ENCODE results near the gene ADAMTS15.

ADAMTS15 gene, protein sequence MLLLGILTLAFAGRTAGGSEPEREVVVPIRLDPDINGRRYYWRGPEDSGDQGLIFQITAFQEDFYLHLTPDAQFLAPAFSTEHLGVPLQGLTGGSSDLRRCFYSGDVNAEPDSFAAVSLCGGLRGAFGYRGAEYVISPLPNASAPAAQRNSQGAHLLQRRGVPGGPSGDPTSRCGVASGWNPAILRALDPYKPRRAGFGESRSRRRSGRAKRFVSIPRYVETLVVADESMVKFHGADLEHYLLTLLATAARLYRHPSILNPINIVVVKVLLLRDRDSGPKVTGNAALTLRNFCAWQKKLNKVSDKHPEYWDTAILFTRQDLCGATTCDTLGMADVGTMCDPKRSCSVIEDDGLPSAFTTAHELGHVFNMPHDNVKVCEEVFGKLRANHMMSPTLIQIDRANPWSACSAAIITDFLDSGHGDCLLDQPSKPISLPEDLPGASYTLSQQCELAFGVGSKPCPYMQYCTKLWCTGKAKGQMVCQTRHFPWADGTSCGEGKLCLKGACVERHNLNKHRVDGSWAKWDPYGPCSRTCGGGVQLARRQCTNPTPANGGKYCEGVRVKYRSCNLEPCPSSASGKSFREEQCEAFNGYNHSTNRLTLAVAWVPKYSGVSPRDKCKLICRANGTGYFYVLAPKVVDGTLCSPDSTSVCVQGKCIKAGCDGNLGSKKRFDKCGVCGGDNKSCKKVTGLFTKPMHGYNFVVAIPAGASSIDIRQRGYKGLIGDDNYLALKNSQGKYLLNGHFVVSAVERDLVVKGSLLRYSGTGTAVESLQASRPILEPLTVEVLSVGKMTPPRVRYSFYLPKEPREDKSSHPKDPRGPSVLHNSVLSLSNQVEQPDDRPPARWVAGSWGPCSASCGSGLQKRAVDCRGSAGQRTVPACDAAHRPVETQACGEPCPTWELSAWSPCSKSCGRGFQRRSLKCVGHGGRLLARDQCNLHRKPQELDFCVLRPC
- total RNA-seq, result 0 to 0.04 reads per million in 2 donors

DNA sequence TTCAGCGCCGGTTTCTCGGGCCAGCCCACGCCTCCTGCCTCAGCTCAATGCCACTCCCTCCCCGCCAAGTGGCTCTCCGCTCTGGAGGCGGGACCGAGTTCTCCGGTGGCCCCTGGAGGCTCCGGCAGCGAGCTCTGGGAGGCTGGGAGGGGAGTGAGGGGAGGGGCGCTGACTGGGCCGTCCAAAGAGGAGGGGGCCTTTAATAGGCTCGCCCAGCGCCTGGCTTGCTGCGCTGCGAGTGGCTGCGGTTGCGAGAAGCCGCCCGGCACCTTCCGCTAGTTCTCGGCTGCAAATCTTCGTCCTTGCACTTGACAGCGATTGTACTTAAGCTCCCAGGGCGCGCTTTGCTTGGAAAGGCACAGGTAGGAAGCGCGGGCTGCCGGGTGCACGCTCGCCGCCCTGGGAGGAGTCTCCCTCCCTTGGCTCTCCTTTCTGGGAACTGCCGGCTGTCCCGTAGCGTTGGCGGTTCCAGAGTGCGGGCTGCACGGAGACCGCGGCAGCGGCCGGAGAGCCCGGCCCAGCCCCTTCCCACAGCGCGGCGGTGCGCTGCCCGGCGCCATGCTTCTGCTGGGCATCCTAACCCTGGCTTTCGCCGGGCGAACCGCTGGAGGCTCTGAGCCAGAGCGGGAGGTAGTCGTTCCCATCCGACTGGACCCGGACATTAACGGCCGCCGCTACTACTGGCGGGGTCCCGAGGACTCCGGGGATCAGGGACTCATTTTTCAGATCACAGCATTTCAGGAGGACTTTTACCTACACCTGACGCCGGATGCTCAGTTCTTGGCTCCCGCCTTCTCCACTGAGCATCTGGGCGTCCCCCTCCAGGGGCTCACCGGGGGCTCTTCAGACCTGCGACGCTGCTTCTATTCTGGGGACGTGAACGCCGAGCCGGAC lies at the start of gene ADAMTS15:
ADAMTS15 (plus strand) TSS at position 230 of the 894 bp plus-strand sequence; CDS start at position 559, 329 bp downstream.
- DNase-seq, result no peak

DNA sequence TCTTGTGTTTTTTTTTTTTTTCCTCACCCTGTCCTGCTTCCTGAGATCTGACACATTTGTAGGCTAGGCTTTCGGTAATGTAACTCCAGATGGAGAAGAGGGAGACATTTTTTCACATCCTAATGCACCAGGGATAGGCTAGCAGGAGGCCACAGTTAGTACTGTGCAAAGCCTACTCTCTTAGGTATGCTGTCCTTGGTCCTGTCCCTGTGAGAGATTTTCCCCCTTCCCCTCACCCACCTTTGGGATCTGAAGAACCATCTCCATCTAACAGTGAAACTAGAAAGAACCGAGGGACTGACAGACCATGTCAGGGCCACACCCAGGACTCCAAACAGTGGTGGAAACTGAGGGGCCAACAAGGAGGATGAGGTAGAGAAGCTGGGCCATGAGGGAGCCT lies 49.2 kb upstream of the ADAMTS15 start:
- no peak for DNase-seq

DNA sequence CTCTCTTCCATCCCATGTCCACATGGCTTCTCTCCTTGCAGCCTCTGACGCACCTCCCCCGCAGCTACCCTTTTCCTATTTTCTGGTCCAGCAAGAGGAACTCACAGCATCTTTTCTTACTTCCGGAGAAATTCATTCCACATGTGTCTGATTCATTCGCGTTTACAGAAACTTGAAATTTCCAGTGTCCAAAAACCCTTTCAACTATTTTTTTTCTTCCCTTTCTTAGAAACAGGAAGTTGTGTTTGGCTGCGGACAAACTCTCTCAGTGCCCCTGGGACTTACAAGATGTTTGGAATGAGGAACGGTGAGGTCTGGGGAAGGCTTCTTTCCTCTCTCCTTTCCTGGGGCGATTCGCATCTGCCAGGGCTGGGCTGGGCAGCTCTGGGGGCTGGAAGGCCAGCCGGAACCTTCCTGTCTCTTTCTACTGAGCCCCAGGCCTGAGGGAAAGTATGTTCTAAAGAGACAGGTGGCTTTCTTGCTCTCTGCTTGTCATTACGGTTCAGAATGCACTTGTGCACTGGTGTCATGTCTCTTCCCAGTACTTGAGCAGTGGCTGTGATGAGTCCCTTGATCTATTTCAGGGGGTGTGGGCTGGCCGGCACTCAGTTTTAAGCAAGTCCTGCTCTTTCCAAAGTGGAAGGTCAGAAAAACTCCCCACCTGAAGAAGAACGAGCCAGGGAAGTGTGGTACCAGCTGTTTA lies 47.5 kb upstream of the ADAMTS15 start:
- no peak for DNase-seq

DNA sequence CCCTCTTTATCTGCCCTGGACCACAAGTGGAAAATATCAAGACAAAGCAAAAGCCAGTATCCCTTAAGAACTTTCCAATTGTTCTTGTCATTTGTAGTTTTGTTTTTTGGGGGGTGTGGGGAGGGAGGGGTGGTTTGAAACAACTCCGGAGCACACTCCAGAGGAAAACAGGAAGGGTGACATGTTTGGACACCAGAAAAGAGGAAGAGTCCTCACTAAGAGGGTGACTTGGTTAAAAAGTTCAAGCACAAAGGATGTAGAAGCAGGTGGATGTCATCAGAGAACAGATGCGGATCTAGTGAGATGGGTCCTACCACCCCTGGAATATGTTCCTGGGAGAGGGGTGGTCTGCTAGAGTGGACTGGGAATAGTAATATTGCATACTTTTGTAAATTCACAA lies 45.9 kb upstream of the ADAMTS15 start:
- DNase-seq, result no peak

DNA sequence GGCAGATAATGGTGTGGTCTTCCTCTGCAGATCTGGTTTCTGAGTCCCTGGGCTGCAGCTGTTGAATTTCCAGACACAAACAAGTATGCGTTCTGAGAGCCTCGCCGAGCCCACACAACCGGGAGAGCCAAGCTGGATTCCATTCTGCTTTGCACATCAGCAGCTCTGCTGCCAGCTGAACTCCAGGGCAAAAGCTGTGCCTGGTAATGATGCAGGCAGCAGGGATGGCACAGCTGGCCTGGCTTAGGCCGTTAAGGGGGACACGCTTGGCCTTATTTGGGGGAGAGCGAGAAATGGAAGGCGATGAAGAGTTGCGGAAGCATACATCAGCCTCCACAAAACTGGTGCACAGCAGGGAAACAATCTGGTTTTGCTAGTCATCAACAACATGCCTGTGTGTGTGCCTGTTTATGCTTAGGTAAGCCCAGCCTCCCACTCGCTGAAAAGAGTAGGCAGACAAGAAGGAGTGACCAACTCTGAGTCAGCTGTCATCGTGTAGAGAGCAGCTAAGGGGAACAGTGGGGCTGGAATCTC lies 45.1 kb upstream of the ADAMTS15 start:
- DNase-seq, result no peak

DNA sequence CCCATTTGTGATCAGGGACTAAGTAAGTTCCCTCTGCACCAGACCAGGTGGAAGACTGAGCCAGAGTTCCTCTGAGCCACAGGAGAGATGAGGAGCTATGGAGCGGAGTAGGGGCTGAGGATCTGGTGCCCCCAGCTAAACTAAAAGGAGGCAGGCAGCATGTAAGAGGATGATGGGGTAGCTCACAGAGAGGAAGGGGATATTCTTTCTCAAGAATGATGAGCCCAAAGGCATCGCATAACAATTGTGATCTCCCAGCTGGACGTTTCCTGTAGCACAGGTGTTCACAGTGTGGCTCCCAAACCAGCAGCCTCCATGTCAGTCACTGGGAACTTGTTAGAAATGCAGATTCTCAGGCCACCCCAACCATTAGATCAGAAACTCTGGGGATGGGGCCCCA lies 44.5 kb upstream of the ADAMTS15 start:
- no peak for DNase-seq

DNA sequence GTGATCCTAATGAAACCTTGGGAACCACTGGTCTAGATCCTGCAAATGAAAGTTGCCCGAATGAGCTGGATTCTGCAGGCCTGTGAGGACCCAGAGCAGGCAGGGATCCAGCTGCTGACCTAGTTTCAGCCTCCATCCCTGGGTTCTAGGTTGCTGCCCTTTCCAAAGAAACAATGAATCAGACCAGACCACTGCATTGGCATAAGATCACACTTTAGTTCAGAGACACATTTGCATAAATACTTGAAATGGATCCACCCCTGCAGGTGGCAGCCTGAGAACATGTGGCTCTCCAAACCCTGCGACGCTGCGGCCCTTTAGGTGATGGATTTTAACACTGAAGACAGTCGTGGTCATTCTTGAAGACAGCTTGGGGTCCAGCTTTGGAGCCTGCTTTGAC lies 43.7 kb upstream of the ADAMTS15 start:
- DNase-seq, result no peak

DNA sequence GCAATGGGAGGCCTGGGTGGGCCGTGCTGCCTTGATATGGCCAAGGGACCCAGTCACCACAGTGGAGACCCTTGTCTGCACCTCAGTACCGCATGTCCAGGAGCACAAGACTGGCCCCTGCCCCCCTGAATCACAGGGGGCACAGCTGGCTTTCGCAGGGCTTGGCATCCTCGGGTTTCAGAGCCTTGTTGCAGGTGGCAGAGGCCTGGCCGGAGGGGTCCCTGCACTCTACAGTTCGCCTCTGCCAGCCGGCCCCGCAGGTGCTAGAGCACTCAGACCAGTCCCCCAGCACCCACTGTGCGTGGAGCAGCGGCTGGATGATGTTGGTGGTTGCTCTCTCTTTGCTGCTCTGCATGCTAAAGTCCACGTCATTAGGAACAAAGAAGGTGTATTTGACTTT lies 43.0 kb upstream of the ADAMTS15 start:
- no peak for DNase-seq

DNA sequence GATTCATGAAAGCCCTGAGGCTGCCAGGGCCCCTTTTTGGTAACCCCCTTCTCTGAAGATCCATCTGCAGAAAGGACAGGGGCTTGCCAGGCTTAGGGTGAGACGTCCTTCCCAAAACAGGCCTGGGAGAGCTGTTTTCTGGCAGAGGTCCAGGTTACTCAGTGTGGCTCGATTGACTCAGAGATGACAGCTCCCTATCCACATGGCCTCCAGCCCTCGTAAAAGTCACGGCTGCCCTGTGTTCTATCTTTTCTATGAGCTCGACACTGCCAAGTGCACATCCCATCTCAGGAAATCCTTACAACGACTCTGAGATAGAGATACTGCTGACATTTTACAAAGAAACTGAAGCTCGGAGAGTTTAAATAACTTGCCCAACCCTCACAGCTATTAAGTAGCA lies 40.5 kb upstream of the ADAMTS15 start:
- no peak for DNase-seq

DNA sequence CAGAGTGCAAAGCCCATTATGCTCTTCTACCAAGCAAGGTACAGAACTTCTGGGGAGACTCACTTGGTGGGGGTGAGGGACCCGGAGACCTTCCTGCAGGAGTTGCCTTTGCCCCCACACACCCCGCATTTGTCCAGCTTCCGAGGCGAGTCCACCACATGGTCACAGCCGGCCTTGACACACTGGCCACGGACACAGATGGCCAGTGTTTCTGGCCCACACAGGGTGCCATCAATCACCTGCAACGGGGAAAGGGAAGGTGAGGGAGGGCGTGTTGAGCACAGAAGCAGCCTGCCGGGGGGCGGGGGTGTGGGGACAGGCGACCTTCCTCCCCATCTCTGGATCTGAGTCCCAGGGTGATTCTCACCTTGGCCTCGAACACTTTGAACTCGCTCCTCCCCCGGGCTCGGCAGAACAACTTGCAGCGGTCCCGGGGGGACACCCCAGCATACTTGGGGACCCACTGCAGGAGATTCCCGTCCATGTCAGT lies 40.0 kb upstream of the ADAMTS15 start:
- no peak for DNase-seq

DNA sequence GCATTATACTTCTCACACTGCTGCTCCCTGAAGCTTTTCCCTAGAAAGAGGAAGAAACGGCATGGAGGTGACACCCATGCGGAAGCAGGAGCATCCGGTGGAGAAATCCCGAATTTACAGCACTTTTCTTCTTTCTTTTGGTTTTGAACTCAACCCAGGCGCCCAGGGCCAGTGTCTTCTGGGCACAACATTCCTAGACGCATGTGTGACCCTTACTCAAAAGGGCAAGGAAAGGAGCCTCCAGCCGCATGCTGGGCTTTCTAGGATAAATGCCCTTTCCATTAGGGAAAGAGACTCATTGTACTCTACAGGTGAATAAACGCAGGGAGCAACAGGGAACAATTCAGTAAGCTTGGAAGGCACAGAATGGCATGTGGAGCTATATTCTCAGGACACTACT lies 39.5 kb upstream of the ADAMTS15 start:
- no peak for DNase-seq

DNA sequence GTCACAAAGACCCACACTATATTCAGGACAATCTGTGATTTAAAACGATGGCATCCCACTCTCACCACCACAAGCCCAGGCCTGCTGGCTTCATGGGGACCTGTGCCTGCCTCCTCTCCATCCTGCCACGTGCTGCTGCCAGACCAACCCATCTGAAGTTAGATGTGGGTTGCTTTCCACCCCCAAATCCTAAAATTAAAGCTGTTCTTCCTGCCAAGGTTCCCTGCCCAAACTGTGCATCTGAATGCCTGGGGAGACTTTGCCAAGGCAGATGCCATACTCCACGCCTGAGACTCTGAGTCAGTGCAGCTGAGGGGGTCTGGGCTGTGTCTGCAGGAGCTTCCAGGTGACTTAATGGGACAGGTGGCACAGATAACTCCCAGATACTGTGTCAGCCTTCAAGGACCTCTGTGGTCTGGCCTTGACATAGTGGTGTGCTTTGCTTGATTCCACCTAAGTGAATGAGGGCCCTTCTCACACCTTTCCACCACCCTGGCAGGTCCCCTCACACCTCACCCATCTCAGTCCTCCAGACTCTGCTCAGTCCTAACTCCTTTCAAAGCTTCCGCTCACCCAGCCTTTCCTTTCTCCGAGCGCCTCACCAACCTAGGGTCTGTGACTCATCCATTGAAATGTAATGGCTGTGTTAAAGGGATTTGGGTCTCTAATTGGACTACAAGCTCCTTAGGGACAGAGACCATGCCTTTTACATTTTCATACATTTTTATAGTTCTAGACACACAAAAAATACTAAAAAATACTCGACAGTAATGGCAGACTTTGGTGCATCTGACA lies 38.7 kb upstream of the ADAMTS15 start:
- no peak for DNase-seq

DNA sequence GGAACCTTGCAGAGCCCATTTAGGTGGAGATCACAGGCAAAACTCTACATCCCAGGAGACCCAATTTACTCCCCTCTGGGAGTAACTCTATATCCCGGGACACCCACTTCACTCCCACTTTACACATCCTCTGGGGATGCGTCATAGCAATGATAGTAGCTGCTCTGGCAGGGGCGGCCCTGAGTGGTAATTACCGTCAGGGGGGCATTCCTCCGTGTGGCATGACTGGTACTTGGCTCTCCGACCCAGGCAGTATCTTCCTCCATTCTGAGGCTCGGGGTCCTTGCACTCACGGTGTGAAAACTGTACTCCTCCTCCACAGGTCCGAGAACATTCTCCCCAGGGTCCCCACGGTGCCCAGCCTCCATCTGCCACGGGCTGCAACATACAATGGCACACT lies 37.2 kb upstream of the ADAMTS15 start:
- no peak for DNase-seq

DNA sequence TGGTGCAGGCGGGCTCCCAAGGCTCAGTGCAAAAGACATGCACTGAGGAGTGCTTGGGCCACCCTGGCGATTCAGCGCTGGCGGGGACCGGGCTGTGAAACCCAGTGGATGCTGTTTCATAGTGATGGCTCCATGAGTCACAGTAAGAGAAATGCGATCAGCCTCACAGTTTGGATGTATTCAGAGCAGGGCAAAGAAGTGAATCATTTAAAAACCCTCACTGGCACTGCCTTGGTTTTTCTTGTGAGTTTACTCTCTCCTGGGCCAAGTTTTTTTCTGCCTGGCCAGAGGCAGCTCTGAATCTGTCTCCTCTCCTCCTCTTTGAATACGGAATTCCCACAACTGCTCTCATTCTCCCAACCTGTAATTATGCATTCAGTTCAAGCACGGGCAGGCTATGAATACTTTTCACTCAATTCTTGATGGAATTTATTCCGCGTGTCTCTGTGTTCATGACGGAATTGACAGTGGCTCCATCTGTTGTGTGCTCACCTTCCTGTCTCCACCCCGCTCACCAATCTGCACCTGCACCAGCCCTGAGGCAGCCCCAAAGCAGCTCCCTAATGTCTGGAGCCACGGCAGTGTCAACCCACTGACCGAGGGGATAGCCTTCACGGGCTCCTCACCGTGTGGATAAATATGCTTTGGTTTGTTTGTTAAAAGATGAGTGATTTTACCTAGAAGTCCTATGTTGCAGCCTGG lies 34.9 kb upstream of the ADAMTS15 start:
- DNase-seq, result no peak

DNA sequence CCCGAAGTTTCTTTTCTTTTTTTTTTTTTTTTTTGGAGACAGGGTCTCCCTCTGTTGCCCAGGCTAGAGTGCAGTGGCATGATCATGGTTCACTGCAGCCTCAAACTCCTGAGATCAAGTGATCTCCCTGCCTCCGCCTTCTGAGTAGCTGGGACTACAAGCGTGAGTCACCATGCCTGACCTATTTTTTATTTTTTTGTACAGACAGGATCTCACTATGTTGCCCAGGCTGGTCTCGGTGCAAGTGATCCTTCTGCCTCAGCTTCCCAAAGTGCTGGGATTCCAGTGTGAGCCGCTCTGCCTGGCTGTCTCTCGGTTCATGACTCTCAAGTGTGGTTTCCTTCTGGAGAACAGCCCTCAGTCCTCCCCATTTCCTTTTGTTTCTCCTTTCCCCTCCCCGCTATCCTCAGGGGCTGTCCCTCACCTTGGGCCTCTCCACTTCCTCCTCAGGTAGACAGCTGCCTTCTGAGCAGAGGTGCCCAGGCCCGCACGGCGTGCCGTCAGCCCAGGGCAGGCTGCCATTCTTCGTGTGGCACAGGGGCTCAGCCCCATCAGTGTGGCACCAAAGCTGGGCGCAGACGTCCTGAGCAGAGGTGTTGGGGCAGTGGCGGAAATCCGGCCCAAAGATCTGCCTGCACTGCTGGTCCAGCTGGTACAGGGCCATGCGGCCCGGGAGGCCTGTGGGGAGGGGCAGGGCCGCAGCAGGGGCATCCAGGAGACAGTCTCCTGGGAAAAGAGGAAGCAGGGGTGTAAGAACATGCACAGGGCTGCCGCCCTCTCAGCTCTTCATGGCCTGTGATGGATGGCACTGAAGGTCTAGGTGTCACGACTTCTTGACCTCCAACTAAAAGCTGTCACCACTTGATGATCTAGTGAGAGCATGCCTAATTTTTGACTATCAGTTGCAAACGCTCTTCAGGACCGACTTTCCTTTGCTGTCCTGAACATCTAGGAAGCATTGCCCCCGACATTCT lies 34.1 kb upstream of the ADAMTS15 start:
- no peak for DNase-seq

DNA sequence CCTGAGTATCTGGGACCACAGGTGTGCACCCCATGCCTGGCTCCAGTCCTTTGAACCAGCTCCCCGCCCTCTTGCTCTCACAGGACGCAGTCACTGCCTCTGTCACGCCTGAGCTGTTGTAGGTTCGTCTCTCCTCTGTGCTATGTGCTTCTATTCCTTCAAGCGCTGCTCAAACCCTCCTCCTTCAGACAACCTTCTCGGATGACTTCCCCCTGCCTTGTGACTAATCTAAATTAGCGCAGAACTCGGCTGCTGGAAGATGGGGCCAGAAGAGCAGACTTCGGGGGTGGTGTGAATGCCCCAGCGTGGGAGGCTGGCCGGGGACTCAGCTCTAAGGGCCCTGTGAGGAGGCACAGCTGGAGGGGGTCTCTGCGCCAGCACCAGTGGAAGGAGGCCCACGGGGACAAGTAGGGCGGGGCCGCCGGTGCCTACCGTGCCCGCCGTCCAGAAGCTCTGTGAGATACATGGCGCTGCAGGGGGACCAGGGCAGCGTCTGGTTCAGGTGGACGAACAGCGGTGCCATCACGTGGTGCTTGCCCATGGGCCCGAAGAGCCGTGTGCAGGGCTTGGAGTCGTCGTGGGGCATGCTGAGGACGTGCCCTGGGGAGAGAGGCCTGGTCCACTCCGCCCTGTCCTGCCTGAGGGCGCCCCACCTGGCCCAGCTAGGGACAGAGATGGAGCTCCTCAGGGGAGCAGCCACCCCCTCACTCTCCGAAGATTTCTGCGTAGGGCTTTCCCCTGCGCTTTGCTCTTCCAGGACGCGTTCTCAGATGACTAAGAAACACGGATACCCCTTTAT lies 32.5 kb upstream of the ADAMTS15 start:
- DNase-seq, result no peak

DNA sequence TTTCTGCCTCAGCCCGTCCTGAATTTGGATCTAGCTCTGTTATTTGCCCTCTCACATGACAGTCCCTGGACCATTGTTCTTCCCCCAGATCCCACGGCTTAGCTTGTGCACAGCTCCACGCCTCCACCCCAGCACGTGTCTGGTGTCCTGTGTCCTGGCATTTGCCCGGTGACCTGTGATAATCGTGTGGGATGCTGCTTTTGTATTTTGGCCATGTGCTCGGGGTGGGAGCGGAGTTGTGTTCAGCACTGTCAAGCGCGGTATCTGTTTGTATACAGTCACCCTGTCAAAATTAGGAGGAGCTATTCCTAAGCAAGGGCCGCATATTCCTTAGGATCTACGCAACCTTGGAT lies 31.9 kb upstream of the ADAMTS15 start:
- DNase-seq, result no peak

DNA sequence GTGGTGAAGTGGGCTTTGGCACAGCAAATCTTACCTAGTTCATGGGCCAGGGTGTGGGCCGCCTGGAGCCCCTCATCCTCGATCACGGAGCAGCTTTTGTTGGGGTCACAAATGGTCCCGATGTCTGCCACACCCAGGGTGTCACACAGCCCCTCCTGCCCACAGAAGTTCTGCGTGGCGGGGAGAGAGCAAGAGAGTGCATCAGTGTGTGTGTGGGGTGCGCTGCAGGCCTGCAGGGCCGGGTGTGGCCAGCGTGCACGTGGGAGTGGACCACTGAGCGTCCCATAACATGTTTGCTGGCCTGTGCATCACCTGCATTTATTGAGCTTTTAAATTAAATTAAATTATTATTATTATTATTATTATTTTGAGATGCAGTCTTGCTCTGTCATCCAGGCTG lies 31.5 kb upstream of the ADAMTS15 start:
- no peak for DNase-seq
